Fibroblast of peridontal ligament (primary cell): ENCODE results near the gene ACY1.

Source experiments
- DNase-seq: peaks from one replicate; pipeline ENCODE4 v3.0.0-alpha.2; 2010; ENCODE audit errors: extremely low read depth

Gene ACY1

GRCh38 chr3:51945926-51946705 lies 37.2 kb upstream of the ACY1 start:
- DNase-seq = no peak

- no peak for DNase-seq
Observed at GRCh38 chr3:51946796-51947195, 36.5 kb upstream of the ACY1 start.

- DNase-seq = no peak
Observed at GRCh38 chr3:51947215-51947900, 36.0 kb upstream of the ACY1 start.

- no peak for DNase-seq
Observed at GRCh38 chr3:51948016-51948580, 35.2 kb upstream of the ACY1 start.

GRCh38 chr3:51949121-51949520 lies 34.2 kb upstream of the ACY1 start:
- DNase-seq = no peak

GRCh38 chr3:51950899-51951298 lies 32.4 kb upstream of the ACY1 start:
- no peak for DNase-seq

GRCh38 chr3:51953445-51953844 lies 29.9 kb upstream of the ACY1 start:
- peak; percentile 75 for DNase-seq

- DNase-seq = no peak
Observed at GRCh38 chr3:51954105-51954504, 29.2 kb upstream of the ACY1 start.

- DNase-seq = no peak
Observed at GRCh38 chr3:51954713-51955112, 28.6 kb upstream of the ACY1 start.

GRCh38 chr3:51955175-51955892 lies 28.0 kb upstream of the ACY1 start, which contains the start of gene GPR62:
GPR62 (plus strand) TSS chr3:51955381; CDS start chr3:51955653, 272 bp downstream.
- no peak for DNase-seq

- DNase-seq = no peak
Observed at GRCh38 chr3:51955893-51956770, 27.2 kb upstream of the ACY1 start.

- DNase-seq = no peak
Observed at GRCh38 chr3:51957520-51958205, 25.7 kb upstream of the ACY1 start.

- DNase-seq = no peak
Observed at GRCh38 chr3:51958603-51959521, 24.5 kb upstream of the ACY1 start.

- no peak for DNase-seq
Observed at GRCh38 chr3:51959651-51960050, 23.7 kb upstream of the ACY1 start.

- no peak for DNase-seq
Observed at GRCh38 chr3:51960386-51960785, 22.9 kb upstream of the ACY1 start.

GRCh38 chr3:51961011-51961410 lies 22.3 kb upstream of the ACY1 start:
- no peak for DNase-seq

GRCh38 chr3:51961602-51962569 lies 21.4 kb upstream of the ACY1 start:
- no peak for DNase-seq

- DNase-seq = no peak
Observed at GRCh38 chr3:51962854-51963530, 20.3 kb upstream of the ACY1 start.
